ENCODE data around the gene HCN3. TPM values are rescaled to one million over a fixed set of nuclear protein-coding genes. Genes with fewer than 3 reads are reported as not detected.

Gene HCN3
- total RNA-seq, 1 experiment from 2014 or later, result 7.3 TPM

DNA sequence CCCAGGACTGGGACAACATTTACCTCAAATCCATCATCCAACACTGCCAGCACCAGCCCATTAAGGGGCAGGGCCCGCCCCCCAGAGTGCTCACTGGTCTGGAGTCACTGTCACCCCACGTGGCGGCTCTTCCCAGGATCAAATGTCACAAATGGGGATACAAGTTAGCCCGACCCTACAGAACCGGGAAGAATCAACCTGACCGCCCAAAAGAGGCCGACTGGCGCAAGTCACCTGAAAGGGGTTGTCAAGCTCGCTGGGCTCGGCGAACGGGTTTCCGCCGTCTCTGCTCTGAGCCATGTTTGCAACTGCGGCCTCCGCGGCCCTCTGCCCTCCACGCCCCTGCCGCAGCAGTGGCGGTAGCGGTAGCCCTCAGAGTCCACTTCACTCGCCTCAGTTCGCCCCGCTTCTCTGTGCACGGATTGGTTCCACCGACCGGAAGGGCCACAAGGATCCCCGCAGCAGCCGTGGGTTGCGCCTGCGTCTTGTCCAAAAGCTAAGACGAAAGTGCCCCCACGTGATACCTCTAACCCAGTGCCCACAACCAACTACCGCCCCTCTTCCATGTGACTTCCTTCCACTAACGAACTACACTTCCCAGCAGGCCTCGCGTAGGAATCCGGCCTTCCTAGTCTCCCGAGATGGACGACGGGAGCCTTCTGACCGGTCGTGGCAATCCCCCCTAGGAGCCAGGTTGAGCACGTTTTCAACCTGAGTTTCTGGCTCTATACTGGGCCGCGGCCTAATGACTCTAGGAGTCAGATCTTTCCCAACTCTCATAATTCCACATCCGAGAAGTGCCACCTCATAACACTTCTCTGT lies 15.2 kb upstream of the HCN3 start, which contains the start of gene SCAMP3 (continued):
- TF ChIP-seq ZNF532 (CRISPR knock-in tag; IDR thresholded peaks at IDR 0.05; ENCODE audit: borderline replicate concordance) (peak; percentile 96), FOXP4 (CRISPR knock-in tag; IDR thresholded peaks at IDR 0.05) (no peak), ZNF232 (CRISPR knock-in tag; IDR thresholded peaks at IDR 0.05) (0 out of 2 replicates have a peak, but pooled peaks have one; percentile 60), FOXK1 (CRISPR knock-in tag; IDR thresholded peaks at IDR 0.05) (peak; percentile 68), NFYB (CRISPR knock-in tag; conservative IDR thresholded peaks at IDR 0.05; ENCODE audit: low read depth) (no peak; the same call in 1 of the 2 replicates), IRF1 (CRISPR knock-in tag; IDR thresholded peaks at IDR 0.05) (no peak), ATF1 (CRISPR knock-in tag; IDR thresholded peaks at IDR 0.05) (peak; percentile 79; the same call in 1 of the 2 replicates), PREB (CRISPR knock-in tag; IDR thresholded peaks at IDR 0.05; ENCODE audit: borderline replicate concordance) (peak; percentile 45; the same call in 1 of the 2 replicates), ESRRA (CRISPR knock-in tag; IDR thresholded peaks at IDR 0.05; ENCODE audit: borderline replicate concordance) (peak; percentile 77; the same call in 1 of the 2 replicates), GTF2I (CRISPR knock-in tag; conservative IDR thresholded peaks at IDR 0.05) (no peak), ZNF416 (CRISPR knock-in tag; IDR thresholded peaks at IDR 0.05) (peak; percentile 98), SMAD3 (CRISPR knock-in tag; IDR thresholded peaks at IDR 0.05; ENCODE audit: borderline replicate concordance) (peak; percentile 77; the same call in 1 of the 2 replicates), ELF4 (CRISPR knock-in tag; IDR thresholded peaks at IDR 0.05; ENCODE audit: low read depth) (no peak), ZBTB21 (CRISPR knock-in tag; IDR thresholded peaks at IDR 0.05; ENCODE audit: borderline replicate concordance) (no peak), SMAD4 (CRISPR knock-in tag; IDR thresholded peaks at IDR 0.05) (no peak), GRHL2 (CRISPR knock-in tag; IDR thresholded peaks at IDR 0.05; ENCODE audit: insufficient replicate concordance, severe bottlenecking) (no peak), EMX1 (CRISPR knock-in tag; IDR thresholded peaks at IDR 0.05) (peak; percentile 97), ZNF425 (CRISPR knock-in tag; conservative IDR thresholded peaks at IDR 0.05) (peak; percentile 84; the same call in 1 of the 2 replicates), KAT7 (CRISPR knock-in tag; IDR thresholded peaks at IDR 0.05; ENCODE audit: borderline replicate concordance) (no peak), SOX15 (CRISPR knock-in tag; IDR thresholded peaks at IDR 0.05) (no peak), ZNF671 (CRISPR knock-in tag; IDR thresholded peaks at IDR 0.05) (peak; percentile 93), NR1H2 (CRISPR knock-in tag; IDR thresholded peaks at IDR 0.05) (no peak)
- TF ChIP-seq, protein P1, sequence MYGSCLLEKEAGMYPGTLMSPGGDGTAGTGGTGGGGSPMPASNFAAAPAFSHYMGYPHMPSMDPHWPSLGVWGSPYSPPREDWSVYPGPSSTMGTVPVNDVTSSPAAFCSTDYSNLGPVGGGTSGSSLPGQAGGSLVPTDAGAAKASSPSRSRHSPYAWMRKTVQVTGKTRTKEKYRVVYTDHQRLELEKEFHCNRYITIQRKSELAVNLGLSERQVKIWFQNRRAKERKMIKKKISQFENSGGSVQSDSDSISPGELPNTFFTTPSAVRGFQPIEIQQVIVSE (CRISPR knock-in tag; IDR thresholded peaks at IDR 0.05; ENCODE audit: borderline replicate concordance), result peak; percentile 51; the same call in 1 of the 2 replicates
- TF ChIP-seq, protein P2, sequence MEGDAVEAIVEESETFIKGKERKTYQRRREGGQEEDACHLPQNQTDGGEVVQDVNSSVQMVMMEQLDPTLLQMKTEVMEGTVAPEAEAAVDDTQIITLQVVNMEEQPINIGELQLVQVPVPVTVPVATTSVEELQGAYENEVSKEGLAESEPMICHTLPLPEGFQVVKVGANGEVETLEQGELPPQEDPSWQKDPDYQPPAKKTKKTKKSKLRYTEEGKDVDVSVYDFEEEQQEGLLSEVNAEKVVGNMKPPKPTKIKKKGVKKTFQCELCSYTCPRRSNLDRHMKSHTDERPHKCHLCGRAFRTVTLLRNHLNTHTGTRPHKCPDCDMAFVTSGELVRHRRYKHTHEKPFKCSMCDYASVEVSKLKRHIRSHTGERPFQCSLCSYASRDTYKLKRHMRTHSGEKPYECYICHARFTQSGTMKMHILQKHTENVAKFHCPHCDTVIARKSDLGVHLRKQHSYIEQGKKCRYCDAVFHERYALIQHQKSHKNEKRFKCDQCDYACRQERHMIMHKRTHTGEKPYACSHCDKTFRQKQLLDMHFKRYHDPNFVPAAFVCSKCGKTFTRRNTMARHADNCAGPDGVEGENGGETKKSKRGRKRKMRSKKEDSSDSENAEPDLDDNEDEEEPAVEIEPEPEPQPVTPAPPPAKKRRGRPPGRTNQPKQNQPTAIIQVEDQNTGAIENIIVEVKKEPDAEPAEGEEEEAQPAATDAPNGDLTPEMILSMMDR (IDR thresholded peaks at IDR 0.05), result no peak
